B cell (primary cell): Measurements from ENCODE around the gene TAF11L4. TPM values are rescaled to one million over a fixed set of nuclear protein-coding genes. Genes with fewer than 3 reads are reported as not detected.

Source experiments
- ATAC-seq: fragments of 200-7000 bp; cut with Tn5 transposase; one replicate; pipeline ENCODE4 v1.10.0; 2021; ENCODE audit warnings: low read depth, mild to moderate bottlenecking, moderate number of reproducible peaks, moderate library complexity
- CTCF ChIA-PET: fragments of 350-600 bp; sonication (Branson Sonifier 250); formaldehyde crosslinking; loops from one replicate; lab custom pipeline; 2021; ENCODE audit warnings: antibody characterized with exemption, inconsistent platforms; lab: Charles Lee
- POLR2A ChIA-PET: fragments of 350-600 bp; sonication (Branson Sonifier 250); formaldehyde crosslinking; loops from one replicate; lab custom pipeline; 2021; ENCODE audit warnings: antibody characterized with exemption; lab: Charles Lee
- DNase-seq: peaks from one replicate; pipeline ENCODE4 v3.0.0; 2013
- H2AFZ ChIP-seq: 2 replicates; pipeline ENCODE4 v1.6.1; 2012; ENCODE audit warnings: mild to moderate bottlenecking, low read depth, low read length; ENCODE audit not compliant: insufficient read depth, poor library complexity, severe bottlenecking
- H3K27ac ChIP-seq, 2 donors: 1 replicate in 1 of 2; 2 replicates in 1 of 2; pipeline ENCODE4 v1.5.1; 2012 to 2013; ENCODE audit warnings: low read length in 2 of 2, mild to moderate bottlenecking in 2 of 2, moderate library complexity in 1 of 2
- H3K27me3 ChIP-seq, 4 experiments: fragments of 200-600 bp in 1 of 4; sonication (generic) in 1 of 4; replicated peaks in 1 of 4; 1 replicate in 2 of 4; 2 replicates in 2 of 4; pipeline versions ENCODE4 v1.6.1 to v1.7.0; 2013 to 2016; ENCODE audit warnings: low read length in 3 of 4, mild to moderate bottlenecking in 2 of 4, mixed read lengths in 1 of 4, moderate library complexity in 1 of 4; ENCODE audit not compliant: insufficient read depth in 4 of 4, control insufficient read depth in 3 of 4; ENCODE audit errors: control extremely low read depth in 1 of 4
- H3K36me3 ChIP-seq, 2 experiments: replicated peaks in 1 of 2; 1 replicate in 1 of 2; 2 replicates in 1 of 2; pipeline versions ENCODE4 v1.6.1 to v1.7.1; 2013; ENCODE audit warnings: low read length in 1 of 2; ENCODE audit not compliant: insufficient read depth in 2 of 2, control insufficient read depth in 1 of 2; ENCODE audit errors: control extremely low read depth in 1 of 2, extremely low read depth in 1 of 2
- H3K4me1 ChIP-seq, 2 donors: fragments of 200-600 bp in 1 of 2; sonication (generic) in 1 of 2; 1 replicate in 1 of 2; 2 replicates in 1 of 2; pipeline versions ENCODE4 v1.5.1 to v1.6.1; 2013 to 2017; ENCODE audit warnings: low read length in 2 of 2; ENCODE audit not compliant: control insufficient read depth in 2 of 2, insufficient read depth in 2 of 2
- H3K4me2 ChIP-seq: replicated peaks from 2 replicates; pipeline ENCODE3; 2012; ENCODE audit warnings: mild to moderate bottlenecking, low read depth, low read length; ENCODE audit not compliant: poor library complexity, severe bottlenecking
- H3K4me3 ChIP-seq, 5 experiments: fragments of 200-600 bp in 1 of 5; sonication (generic) in 1 of 5; 1 replicate in 3 of 5; 2 replicates in 2 of 5; pipeline versions ENCODE4 v1.5.1 to v1.7.0; 2011 to 2016; ENCODE audit warnings: low read length in 4 of 5, mild to moderate bottlenecking in 4 of 5, low read depth in 2 of 5, control low read depth in 1 of 5, moderate library complexity in 1 of 5; ENCODE audit not compliant: insufficient read depth in 1 of 5; ENCODE audit errors: control extremely low read depth in 1 of 5, extremely low read depth in 1 of 5
- H3K79me2 ChIP-seq: fragments of 200-600 bp; sonication (generic); one replicate; pipeline ENCODE4 v1.6.0; 2016; ENCODE audit warnings: low read length; ENCODE audit not compliant: control insufficient read depth, insufficient read depth
- H3K9ac ChIP-seq: fragments of 200-600 bp; sonication (generic); 2 replicates; pipeline ENCODE4 v1.6.1; 2017; ENCODE audit warnings: mild to moderate bottlenecking, low read length, moderate library complexity
- H3K9me3 ChIP-seq, 3 donors: one replicate each; pipeline versions ENCODE4 v1.6.1 to v1.7.1; 2013; ENCODE audit warnings: low read length in 2 of 3; ENCODE audit not compliant: control insufficient read depth in 2 of 3, insufficient read depth in 1 of 3; ENCODE audit errors: control extremely low read depth in 1 of 3
- H4K20me1 ChIP-seq: 2 replicates; pipeline ENCODE4 v1.6.0; 2012; ENCODE audit warnings: mild to moderate bottlenecking, low read length; ENCODE audit not compliant: insufficient read depth, control insufficient read depth, poor library complexity, severe bottlenecking
- H3K27ac Mint-ChIP-seq: one replicate; pipeline ENCODE4 v1.8.0; 2021; ENCODE audit warnings: mixed read lengths
- H3K27me3 Mint-ChIP-seq: one replicate; pipeline ENCODE4 v1.8.0; 2021; ENCODE audit warnings: mixed read lengths
- H3K4me1 Mint-ChIP-seq: one replicate; pipeline ENCODE4 v1.8.0; 2021; ENCODE audit warnings: mixed read lengths
- H3K4me3 Mint-ChIP-seq: one replicate; pipeline ENCODE4 v1.8.0; 2021; ENCODE audit warnings: mixed read lengths
- H3K9me3 Mint-ChIP-seq: one replicate; pipeline ENCODE4 v1.8.0; 2022; ENCODE audit warnings: mixed read lengths; ENCODE audit not compliant: insufficient read depth
- CTCF ChIP-seq: fragments of 200-600 bp; IDR thresholded peaks from one replicate; pipeline ENCODE4 v1.8.0; 2022; ENCODE audit warnings: antibody characterized with exemption, mild to moderate bottlenecking
- EZH2 ChIP-seq: IDR thresholded peaks from 2 replicates; pipeline ENCODE4 v1.6.1; 2012; ENCODE audit warnings: borderline replicate concordance, low read depth, mild to moderate bottlenecking, moderate library complexity, low read length; ENCODE audit not compliant: insufficient read depth, poor library complexity, severe bottlenecking
- WGBS: methylation state at CpG from one replicate; pipeline ENCODE4 v1.1.5; 2013; ENCODE audit warnings: missing lambda C conversion rate; ENCODE audit not compliant: insufficient coverage; 5-methylcytosine and 5-hydroxymethylcytosine counted together
- intact Hi-C: fragments of 100-400 bp; cut with micrococcal nuclease; formaldehyde crosslinking; loops from one replicate; pipeline ENCODE4 v1.10.0; 2022
- polyA plus RNA-seq: library from polyadenylated mRNA; depleted of rRNA; stranded (reverse); fragments of >200 nt; gene quantifications from 2 replicates; pipeline ENCODE4 v1.2.3, GENCODE V29; 2012
- total RNA-seq, 2 donors: library from RNA; stranded (reverse); fragments of 120-200 nt in 1 of 2; gene quantifications; 1 replicate in 1 of 2; 2 replicates in 1 of 2; pipeline versions ENCODE4 v1.2.3 to v1.2.4, GENCODE V29; 2013 to 2022

TAF11L4 gene
- total and polyA plus RNA-seq, 2 donors (not counting 1 experiment from before 2014, with no cell fraction given) = not detected

GRCh38 chr5:17477043-17477442 is 44.6 kb upstream of the TAF11L4 start:
- Histone ChIP-seq H3K79me2 (no peaks in the 10 kb centered on the region), H2AFZ (no peak overlapping the region), H3K36me3 (no peaks in the 10 kb centered on the region), H3K27me3 (no peaks in the 10 kb centered on the region), H3K4me2 (no peak overlapping the region), H3K4me3 (no peak overlapping the region), H3K9ac (no peak overlapping the region), H3K27ac (no peak overlapping the region), H4K20me1 (no peaks in the 10 kb centered on the region), H3K9me3 (no peaks in the 10 kb centered on the region), H3K4me1 (peaks cover 0 to 5% of the 10 kb centered on the region in 2 donors)
- ATAC-seq (no peak), DNase-seq (no peak)
- ChIA-PET CTCF (interaction anchor here (0.7 to 1.4 kb wide), 2 partner anchors 45 to 261 kb away, joined by 3 to 6 read pairs; no protein-coding TSS in a partner anchor), POLR2A (no interaction called here)
- TF ChIP-seq EZH2 = no peak
- TF ChIP-seq CTCF = no peak
- H3K4me3 Mint-ChIP-seq = no peak overlapping the region
- no CpG with 5 or more reads among the region's 3 CpGs for WGBS
- H3K27ac Mint-ChIP-seq = no peak overlapping the region
- peaks cover 40% of the 10 kb centered on the region for H3K4me1 Mint-ChIP-seq
- intact Hi-C loops = no loop called here
- H3K9me3 Mint-ChIP-seq = no peaks in the 10 kb centered on the region
- H3K27me3 Mint-ChIP-seq = no peaks in the 10 kb centered on the region

GRCh38 chr5:17477573-17478265 is 43.9 kb upstream of the TAF11L4 start:
- ChIA-PET CTCF (interaction anchor here (1.4 kb wide), 1 partner anchor 262 kb away, joined by 6 read pairs; no protein-coding TSS in a partner anchor), POLR2A (no interaction called here)
- Mint-ChIP-seq H3K27ac (no peak overlapping the region), H3K27me3 (no peaks in the 10 kb centered on the region), H3K4me3 (no peak overlapping the region), H3K9me3 (no peaks in the 10 kb centered on the region), H3K4me1 (peaks cover 40% of the 10 kb centered on the region)
- Histone ChIP-seq H4K20me1 (no peaks in the 10 kb centered on the region), H3K4me3 (no peak overlapping the region), H2AFZ (peak overlapping the region; percentile 7), H3K79me2 (no peaks in the 10 kb centered on the region), H3K9ac (no peak overlapping the region), H3K36me3 (no peaks in the 10 kb centered on the region), H3K9me3 (no peaks in the 10 kb centered on the region), H3K4me2 (no peak overlapping the region), H3K27ac (no peak overlapping the region), H3K4me1 (peaks cover 0 to 5% of the 10 kb centered on the region in 2 donors), H3K27me3 (no peaks in the 10 kb centered on the region)
- TF ChIP-seq CTCF = no peak
- no peak for TF ChIP-seq EZH2
- intact Hi-C loops = no loop called here
- WGBS = 100% methylated on average over 2 of the region's 7 CpGs
- ATAC-seq = no peak
- DNase-seq = no peak
